PC-3 (cell line): ENCODE measurements around the gene ZBTB7C.

Experiments
- CTCF ChIP-seq: fragments of 300-600 bp; sonication (generic); conservative IDR thresholded peaks from 2 replicates; pipeline ENCODE4 v1.5.1; 2017; ENCODE audit warnings: antibody characterized with exemption, low read depth, mild to moderate bottlenecking, low read length
- EZH2 ChIP-seq: fragments of 300-600 bp; sonication (generic); IDR thresholded peaks from one replicate; pipeline ENCODE4 v1.6.1; 2017; ENCODE audit warnings: antibody characterized with exemption, mild to moderate bottlenecking, low read length; ENCODE audit not compliant: unreplicated experiment

- TF ChIP-seq CTCF (no peak), EZH2 (no peak)
Observed at GRCh38 chr18:48194591-48195181, 214.5 kb downstream of the ZBTB7C start.
